A549 treated with ZK216348 at 1 μM for 4 hours (cell line): ENCODE results near the gene MAP7D2. TPM values are rescaled to one million over a fixed set of nuclear protein-coding genes. Genes with fewer than 3 reads are reported as not detected.

ENCODE experiments used
- total RNA-seq: library from RNA; stranded (reverse); fragments of 200-300 nt; extraction: Qiagen RNA extraction; gene quantifications from 5 replicates; pipeline ENCODE4 v1.2.3, GENCODE V29; 2022; ENCODE audit warnings: low read depth

MAP7D2 gene
- total RNA-seq = 5.2 to 6.3 TPM (median 5.7 TPM) in 5 replicates

GRCh38 chrX:20116577-20117240, at the start of gene MAP7D2:
Gene MAP7D2 (minus strand): TSS chrX:20116907. CDS start chrX:20116879, 28 bp downstream.

GRCh38 chrX:20141281-20142220, 24.8 kb upstream of the MAP7D2 start, which contains the start of gene EIF1AX:
Gene EIF1AX (minus strand): TSS chrX:20141838. CDS start chrX:20141640, 198 bp downstream.

GRCh38 chrX:19990556-19991349, 126.0 kb downstream of the MAP7D2 start, which contains the start of gene BCLAF3:
Gene BCLAF3 (minus strand): TSS chrX:19991061. CDS start chrX:19970264, 20,797 bp downstream.

Other genes with a start within 250 kb of the MAP7D2 start
- 67.9 to 113 TPM (median 73.7 TPM) in 5 replicates for gene SH3KBP1, start 229.3 kb downstream of the MAP7D2 start, total RNA-seq
- 2.2 to 4.9 TPM (median 3.5 TPM) in 5 replicates for gene BCLAF3, start 125.8 kb downstream of the MAP7D2 start, total RNA-seq
- gene EIF1AX, start 24.9 kb upstream of the MAP7D2 start, total RNA-seq = 72.4 to 138 TPM (median 97.7 TPM) in 5 replicates
- 33.5 to 55.1 TPM (median 43.5 TPM) in 5 replicates for gene RPS6KA3, start 150.0 kb upstream of the MAP7D2 start, total RNA-seq